Caco-2 (cell line): Measurements from ENCODE around the gene RAMP3. TPM values are rescaled to one million over a fixed set of nuclear protein-coding genes. Genes with fewer than 3 reads are reported as not detected.
A peak's percentile ranks its signal among the peaks of the same experiment; 100 is the strongest.

Experiments used
- BruUV-seq: library from RNA; stranded (reverse); fragments of 400-500 nt; replicated peaks from 2 replicates; lab custom pipeline; 2021; lab: Mats Ljungman, UMichigan
- CTCF ChIA-PET: fragments of 300-600 bp; sonication (Branson Sonifier 250); formaldehyde crosslinking; loops from one replicate; lab custom pipeline; 2022; ENCODE audit warnings: antibody characterized with exemption; lab: Charles Lee
- POLR2A ChIA-PET: fragments of 300-600 bp; sonication (Branson Sonifier 250); formaldehyde crosslinking; loops from one replicate; lab custom pipeline; 2022; ENCODE audit warnings: antibody characterized with exemption; lab: Charles Lee
- DNase-seq, 2 experiments: peaks; one replicate each; pipeline versions ENCODE4 v3.0.0 to v3.0.0-alpha.2; 2020 to 2022
- H3K27me3 ChIP-seq: replicated peaks from 2 replicates; pipeline ENCODE4 v1.6.0; 2011; ENCODE audit warnings: low read length; ENCODE audit not compliant: control insufficient read depth, insufficient read depth
- H3K36me3 ChIP-seq: 2 replicates; pipeline ENCODE4 v1.5.1; 2011; ENCODE audit warnings: low read length; ENCODE audit not compliant: control insufficient read depth, insufficient read depth
- H3K4me1 ChIP-seq: fragments of 250-450 bp; sonication (Bioruptor Pico); 2 replicates; pipeline ENCODE4 v1.5.1; 2020; ENCODE audit warnings: mild to moderate bottlenecking
- H3K4me3 ChIP-seq: 2 replicates; pipeline ENCODE4 v1.5.1; 2011; ENCODE audit warnings: low read depth, mild to moderate bottlenecking, control low read depth, low read length
- H3K9me3 ChIP-seq: fragments of 250-450 bp; sonication (Bioruptor Pico); 2 replicates; pipeline ENCODE4 v1.5.1; 2020; ENCODE audit warnings: mild to moderate bottlenecking, moderate library complexity
- H3K27ac Mint-ChIP-seq: one replicate; pipeline ENCODE4 v1.8.0; 2022; ENCODE audit warnings: mixed read lengths; ENCODE audit not compliant: unreplicated experiment
- H3K27me3 Mint-ChIP-seq: one replicate; pipeline ENCODE4 v1.8.0; 2022; ENCODE audit warnings: mixed read lengths; ENCODE audit not compliant: insufficient read depth, unreplicated experiment
- H3K36me3 Mint-ChIP-seq: one replicate; pipeline ENCODE4 v1.8.0; 2022; ENCODE audit warnings: mild to moderate bottlenecking, mixed read lengths; ENCODE audit not compliant: insufficient read depth, unreplicated experiment
- H3K4me1 Mint-ChIP-seq: one replicate; pipeline ENCODE4 v1.8.0; 2022; ENCODE audit warnings: low read depth, mixed read lengths; ENCODE audit not compliant: unreplicated experiment
- H3K4me3 Mint-ChIP-seq: one replicate; pipeline ENCODE4 v1.8.0; 2022; ENCODE audit warnings: mild to moderate bottlenecking, moderate library complexity, mixed read lengths; ENCODE audit not compliant: unreplicated experiment
- H3K9me3 Mint-ChIP-seq: one replicate; pipeline ENCODE4 v1.8.0; 2022; ENCODE audit warnings: mixed read lengths; ENCODE audit not compliant: unreplicated experiment
- CTCF ChIP-seq, 2 experiments: fragments of 200-600 bp in 1 of 2; IDR thresholded peaks; 1 replicate in 1 of 2; 2 replicates in 1 of 2; pipeline versions ENCODE4 v1.5.1 to v1.8.0; 2011 to 2022; ENCODE audit warnings: antibody characterized with exemption in 1 of 2, control low read depth in 1 of 2, inconsistent platforms in 1 of 2, low read depth in 1 of 2, low read length in 1 of 2, mild to moderate bottlenecking in 1 of 2, moderate library complexity in 1 of 2; ENCODE audit not compliant: insufficient read depth in 1 of 2, severe bottlenecking in 1 of 2, unreplicated experiment in 1 of 2
- intact Hi-C: fragments of 100-400 bp; cut with micrococcal nuclease; formaldehyde crosslinking; loops from one replicate; pipeline ENCODE4 v1.10.0; 2022; ENCODE audit not compliant: unreplicated experiment
- total RNA-seq: library from RNA; stranded (reverse); gene quantifications from 2 replicates; pipeline ENCODE4 v1.2.3, GENCODE V29; 2022

Gene RAMP3
- total RNA-seq, 1 experiment from 2014 or later: not detected

GRCh38 chr7:45150199-45150598, 7.4 kb upstream of the RAMP3 start:
- Histone ChIP-seq H3K9me3 (no peaks in the 10 kb centered on the region), H3K27me3 (no peaks in the 10 kb centered on the region), H3K4me1 (no peaks in the 10 kb centered on the region), H3K4me3 (no peak overlapping the region), H3K36me3 (no peaks in the 10 kb centered on the region)
- intact Hi-C loops: loop anchor here (5.0 to 10.0 kb wide), 2 partner anchors 515 to 1202 kb away; no protein-coding TSS in a partner anchor
- Mint-ChIP-seq H3K36me3 (no peaks in the 10 kb centered on the region), H3K9me3 (no peaks in the 10 kb centered on the region), H3K4me3 (no peak overlapping the region), H3K27ac (no peak overlapping the region), H3K27me3 (peaks cover 11% of the 10 kb centered on the region), H3K4me1 (no peaks in the 10 kb centered on the region)
- peak in 1 of 2 experiments; percentile 19 for DNase-seq
- no TSS peak for BruUV-seq
- TF ChIP-seq CTCF (IDR thresholded peaks at IDR 0.05; ENCODE audit: insufficient read depth in 1 of 2, low read depth in 1 of 2, low read length in 1 of 2, severe bottlenecking in 1 of 2, unreplicated experiment in 1 of 2): no peak
- ChIA-PET CTCF (no interaction called here), POLR2A (no interaction called here)

DNA sequence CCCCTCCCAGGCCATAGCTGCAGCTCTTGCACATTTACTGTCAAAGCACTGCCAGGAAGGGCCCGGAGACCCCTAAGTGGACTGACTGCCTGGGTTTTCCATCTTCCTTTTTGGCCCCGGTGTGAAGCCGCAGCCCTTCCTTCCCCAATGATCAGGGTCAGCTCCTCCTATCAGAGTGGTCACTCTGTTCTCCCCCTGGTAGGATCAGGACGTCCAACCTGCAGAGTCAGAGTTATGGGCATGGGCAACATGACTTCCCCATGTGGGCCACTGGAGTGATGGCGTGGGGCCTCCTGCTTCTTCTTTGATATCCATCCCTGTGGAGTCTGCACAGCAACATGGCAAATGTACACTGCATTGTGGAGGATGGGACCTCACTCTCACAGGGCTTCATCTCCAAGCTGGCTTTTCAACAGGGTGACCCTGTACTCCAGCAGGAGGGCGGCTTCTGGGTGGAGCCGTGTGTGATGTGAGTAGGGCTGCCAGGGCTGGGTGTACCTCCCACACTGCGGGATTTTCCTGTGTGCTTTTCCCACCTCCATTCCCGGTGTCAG, 6.4 kb upstream of the RAMP3 start:
- Mint-ChIP-seq H3K9me3 (no peaks in the 10 kb centered on the region), H3K27me3 (peaks cover 11% of the 10 kb centered on the region), H3K27ac (no peak overlapping the region), H3K36me3 (no peaks in the 10 kb centered on the region), H3K4me1 (no peaks in the 10 kb centered on the region), H3K4me3 (no peak overlapping the region)
- CTCF ChIA-PET: no interaction called here
- POLR2A ChIA-PET: no interaction called here
- no peaks in the 10 kb centered on the region for H3K27me3 ChIP-seq
- no TSS peak for BruUV-seq
- no peaks in the 10 kb centered on the region for H3K9me3 ChIP-seq
- no peak for TF ChIP-seq CTCF (IDR thresholded peaks at IDR 0.05; ENCODE audit: insufficient read depth in 1 of 2, low read depth in 1 of 2, low read length in 1 of 2, severe bottlenecking in 1 of 2, unreplicated experiment in 1 of 2)
- intact Hi-C loops: loop anchor here (5.0 to 10.0 kb wide), 2 partner anchors 514 to 1201 kb away; no protein-coding TSS in a partner anchor
- H3K36me3 ChIP-seq: no peaks in the 10 kb centered on the region
- H3K4me3 ChIP-seq: no peak overlapping the region
- no peaks in the 10 kb centered on the region for H3K4me1 ChIP-seq
- peak in 1 of 2 experiments; percentile 20 for DNase-seq

GRCh38 chr7:45151967-45152366, 5.6 kb upstream of the RAMP3 start:
- Histone ChIP-seq H3K4me1 (no peaks in the 10 kb centered on the region), H3K4me3 (no peak overlapping the region), H3K27me3 (no peaks in the 10 kb centered on the region), H3K36me3 (no peaks in the 10 kb centered on the region), H3K9me3 (no peaks in the 10 kb centered on the region)
- H3K36me3 Mint-ChIP-seq: no peaks in the 10 kb centered on the region
- intact Hi-C loops: loop anchor here (5.0 to 10.0 kb wide), 2 partner anchors 513 to 1200 kb away; no protein-coding TSS in a partner anchor
- no peak overlapping the region for H3K4me3 Mint-ChIP-seq
- no peak for TF ChIP-seq CTCF (IDR thresholded peaks at IDR 0.05; ENCODE audit: insufficient read depth in 1 of 2, low read depth in 1 of 2, low read length in 1 of 2, severe bottlenecking in 1 of 2, unreplicated experiment in 1 of 2)
- no peaks in the 10 kb centered on the region for H3K4me1 Mint-ChIP-seq
- CTCF ChIA-PET: no interaction called here
- H3K27me3 Mint-ChIP-seq: peaks cover 11% of the 10 kb centered on the region
- H3K27ac Mint-ChIP-seq: no peak overlapping the region
- POLR2A ChIA-PET: no interaction called here
- no peaks in the 10 kb centered on the region for H3K9me3 Mint-ChIP-seq
- DNase-seq: no peak
- no TSS peak for BruUV-seq
